ENCODE measurements around the gene YPEL2. TPM values are rescaled to one million over a fixed set of nuclear protein-coding genes. Genes with fewer than 3 reads are reported as not detected.

The YPEL2 gene
- total RNA-seq, 1 donor from 2014 or later = 59.4 TPM

- intact Hi-C loops (cut with DNase I) = no loop called here
- no peak for DNase-seq (ENCODE audit: low spot score)
Measured at GRCh38 chr17:59355030-59355701, 23.7 kb downstream of the YPEL2 start.

GRCh38 chr17:59355702-59356325 is 24.4 kb downstream of the YPEL2 start:
- intact Hi-C loops (cut with DNase I) = no loop called here
- no peak for DNase-seq (ENCODE audit: low spot score)

- intact Hi-C loops (cut with DNase I) = no loop called here
- DNase-seq (ENCODE audit: low spot score) = no peak
Measured at GRCh38 chr17:59356543-59357218, 25.2 kb downstream of the YPEL2 start.

- no peak for DNase-seq (ENCODE audit: low spot score)
- intact Hi-C loops (cut with DNase I) = no loop called here
Measured at GRCh38 chr17:59357219-59357697, 25.8 kb downstream of the YPEL2 start.

GRCh38 chr17:59357929-59358328 is 26.5 kb downstream of the YPEL2 start:
- DNase-seq (ENCODE audit: low spot score) = no peak
- intact Hi-C loops (cut with DNase I) = no loop called here

- no peak for DNase-seq (ENCODE audit: low spot score)
Measured at GRCh38 chr17:59361386-59361785, 29.9 kb downstream of the YPEL2 start.

GRCh38 chr17:59361916-59362810 is 30.7 kb downstream of the YPEL2 start:
- intact Hi-C loops (cut with DNase I) = no loop called here
- DNase-seq (ENCODE audit: low spot score) = no peak

More at GRCh38 chr17:59361386-59361785, 29.9 kb downstream of the YPEL2 start:
- intact Hi-C loops (cut with DNase I) = no loop called here

GRCh38 chr17:59362811-59363205 is 31.4 kb downstream of the YPEL2 start:
- DNase-seq (ENCODE audit: low spot score) = no peak
- intact Hi-C loops (cut with DNase I) = no loop called here

GRCh38 chr17:59365383-59365981 is 34.0 kb downstream of the YPEL2 start:
- intact Hi-C loops (cut with DNase I) = no loop called here
- DNase-seq (ENCODE audit: low spot score) = no peak

- no peak for DNase-seq (ENCODE audit: low spot score)
- intact Hi-C loops (cut with DNase I) = no loop called here
Measured at GRCh38 chr17:59366040-59366757, 34.7 kb downstream of the YPEL2 start.

GRCh38 chr17:59366773-59367656 is 35.6 kb downstream of the YPEL2 start:
- DNase-seq (ENCODE audit: low spot score) = no peak
- intact Hi-C loops (cut with DNase I) = no loop called here

- no peak for DNase-seq (ENCODE audit: low spot score)
- intact Hi-C loops (cut with DNase I) = loop anchor here (2.0 kb wide), 1 partner anchor 37 kb away; the partner anchor contains the start of gene YPEL2
Measured at GRCh38 chr17:59367657-59368045, 36.2 kb downstream of the YPEL2 start.

GRCh38 chr17:59368218-59368857 is 36.9 kb downstream of the YPEL2 start:
- intact Hi-C loops (cut with DNase I) = loop anchor here (2.0 kb wide), 1 partner anchor 38 kb away; the partner anchor contains the start of gene YPEL2
- DNase-seq (ENCODE audit: low spot score) = no peak

- no peak for DNase-seq (ENCODE audit: low spot score)
- intact Hi-C loops (cut with DNase I) = loop anchor here (2.0 kb wide), 1 partner anchor 39 kb away; the partner anchor contains the start of gene YPEL2
Measured at GRCh38 chr17:59369031-59369975, 37.8 kb downstream of the YPEL2 start.

GRCh38 chr17:59370593-59371299 is 39.3 kb downstream of the YPEL2 start:
- DNase-seq (ENCODE audit: low spot score) = no peak
- intact Hi-C loops (cut with DNase I) = no loop called here
